ENCODE results near the gene PAFAH2.

PAFAH2 gene

GRCh38 chr1:26025517-26025916 is 27.7 kb upstream of the PAFAH2 start:
- Mint-ChIP-seq H3K27ac (no peak overlapping the region), H3K9me3 (no peaks in the 10 kb centered on the region), H3K27me3 (peaks cover 49% of the 10 kb centered on the region), H3K36me3 (no peaks in the 10 kb centered on the region), H3K4me1 (no peaks in the 10 kb centered on the region), H3K4me3 (no peak overlapping the region)
- CTCF ChIA-PET = no interaction called here
- no peak for DNase-seq

DNA sequence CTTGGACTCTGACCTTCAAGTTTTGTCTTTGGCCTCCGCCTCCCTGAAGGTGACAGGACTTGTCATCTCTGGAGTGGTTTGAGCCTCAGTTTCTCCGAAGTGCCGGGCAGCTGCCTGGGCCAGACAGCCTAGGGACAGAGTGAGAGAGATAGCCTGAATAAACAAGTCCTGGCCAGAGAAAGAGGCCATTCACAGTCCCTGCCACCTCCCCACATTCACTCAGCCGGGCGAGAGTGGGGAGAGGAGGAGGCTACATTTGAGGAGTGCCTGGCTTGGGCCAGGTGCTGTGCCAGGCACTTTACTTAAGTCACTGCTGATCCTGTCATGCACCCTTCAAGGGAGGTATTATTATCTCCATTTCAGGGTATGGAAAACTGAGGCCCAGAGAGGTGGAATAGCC is 27.2 kb upstream of the PAFAH2 start:
- no peak overlapping the region for H3K27ac Mint-ChIP-seq
- peaks cover 2% of the 10 kb centered on the region for H3K4me1 Mint-ChIP-seq
- H3K27me3 Mint-ChIP-seq = peaks cover 49% of the 10 kb centered on the region
- DNase-seq = no peak
- H3K9me3 Mint-ChIP-seq = no peaks in the 10 kb centered on the region
- H3K36me3 Mint-ChIP-seq = no peaks in the 10 kb centered on the region
- H3K4me3 Mint-ChIP-seq = no peak overlapping the region
- CTCF ChIA-PET = no interaction called here

GRCh38 chr1:26023826-26024225 is 26.0 kb upstream of the PAFAH2 start:
- H3K4me1 Mint-ChIP-seq = peaks cover 10% of the 10 kb centered on the region
- CTCF ChIA-PET = interaction anchor here (0.9 to 1.1 kb wide), 2 partner anchors 12 to 522 kb away, joined by 3 to 4 read pairs; no protein-coding TSS in a partner anchor

DNA sequence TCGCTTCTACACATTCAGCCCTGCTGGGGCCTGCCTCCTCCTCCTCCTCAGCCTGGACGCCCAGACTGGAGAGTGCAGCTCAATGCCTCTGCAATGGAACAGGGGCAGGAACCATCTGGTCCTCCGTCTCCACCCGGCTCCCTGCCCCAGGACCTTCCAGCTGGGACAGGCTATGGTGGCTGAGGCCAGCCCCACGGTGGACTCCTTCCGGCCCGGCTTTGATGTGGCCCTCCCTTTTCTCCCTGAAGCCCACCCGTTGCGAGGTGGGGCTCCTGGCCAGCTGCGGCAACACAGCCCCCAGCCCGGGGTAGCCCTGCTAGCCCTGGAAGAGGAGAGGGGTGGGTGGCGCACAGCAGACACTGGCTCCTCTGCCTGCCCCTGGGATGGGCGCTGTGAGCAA is 25.1 kb upstream of the PAFAH2 start:
- CTCF ChIA-PET = no interaction called here
- no peak for DNase-seq
- H3K9me3 Mint-ChIP-seq = no peaks in the 10 kb centered on the region
- H3K4me1 Mint-ChIP-seq = peaks cover 10% of the 10 kb centered on the region
- no peak overlapping the region for H3K4me3 Mint-ChIP-seq
- H3K36me3 Mint-ChIP-seq = no peaks in the 10 kb centered on the region
- H3K27me3 Mint-ChIP-seq = peaks cover 50% of the 10 kb centered on the region
- H3K27ac Mint-ChIP-seq = no peak overlapping the region

More at GRCh38 chr1:26023826-26024225, 26.0 kb upstream of the PAFAH2 start:
- Mint-ChIP-seq H3K36me3 (no peaks in the 10 kb centered on the region), H3K27ac (no peak overlapping the region), H3K27me3 (peaks cover 47% of the 10 kb centered on the region), H3K4me3 (no peak overlapping the region), H3K9me3 (no peaks in the 10 kb centered on the region)
- no peak for DNase-seq

GRCh38 chr1:26022404-26022779 is 24.5 kb upstream of the PAFAH2 start:
- Mint-ChIP-seq H3K4me3 (no peak overlapping the region), H3K9me3 (no peaks in the 10 kb centered on the region), H3K27me3 (peaks cover 48% of the 10 kb centered on the region), H3K27ac (no peak overlapping the region), H3K4me1 (peaks cover 10% of the 10 kb centered on the region), H3K36me3 (no peaks in the 10 kb centered on the region)
- CTCF ChIA-PET = no interaction called here
- no peak for DNase-seq

DNA sequence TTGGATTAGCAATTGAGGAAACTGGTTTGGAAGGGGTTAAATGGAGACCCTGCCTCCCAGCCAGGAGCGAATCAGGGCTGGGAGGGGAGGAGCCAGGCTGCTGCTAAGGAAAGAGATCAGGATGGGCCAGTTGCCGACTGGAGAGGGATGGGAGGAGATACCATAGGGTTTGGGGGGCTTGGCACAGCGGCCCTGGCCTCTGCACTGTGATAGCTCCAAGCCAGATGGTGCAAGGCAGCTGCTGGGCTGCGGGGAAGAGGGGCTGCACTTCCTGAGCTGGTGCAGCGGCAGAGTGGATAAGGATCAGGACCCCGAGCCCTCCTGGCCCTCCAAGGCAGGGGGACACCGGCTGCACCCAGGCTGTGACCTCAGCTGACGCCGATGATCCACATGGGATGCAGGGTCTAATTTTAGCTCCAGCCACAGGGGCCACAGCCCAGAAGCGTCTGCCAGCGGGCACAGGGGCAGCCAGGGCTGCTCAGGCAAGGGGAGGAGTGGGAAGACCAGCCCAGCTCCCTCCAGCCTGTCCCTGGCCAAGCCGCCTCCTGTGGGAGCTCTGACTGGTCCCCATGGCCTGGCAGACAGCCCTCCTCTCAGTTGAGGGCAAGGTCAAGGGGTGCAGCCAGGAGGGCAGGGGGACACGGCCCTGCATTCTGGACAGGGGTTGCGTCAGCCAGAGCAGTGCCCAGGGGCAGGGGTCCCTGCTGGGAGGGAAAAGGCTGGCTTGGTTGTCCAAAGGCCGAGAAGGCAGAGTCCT is 24.0 kb upstream of the PAFAH2 start, which contains the start of gene EXTL1:
EXTL1 (plus strand) TSS at position 129 of the 757 bp plus-strand sequence. CDS start 872 bp downstream, outside the sequence.
- Mint-ChIP-seq H3K4me1 (peaks cover 10% of the 10 kb centered on the region), H3K27ac (no peak within 1 kb of the TSS), H3K36me3 (no peaks in the 10 kb centered on the region), H3K4me3 (no peak within 1 kb of the TSS), H3K9me3 (no peaks in the 10 kb centered on the region), H3K27me3 (peaks cover 53% of the 10 kb centered on the region)
- no peak for DNase-seq
- CTCF ChIA-PET = interaction anchor here (1.0 kb wide), 1 partner anchor 17 kb away, joined by 3 read pairs; no protein-coding TSS in a partner anchor

GRCh38 chr1:26020941-26021646 is 23.2 kb upstream of the PAFAH2 start:
- no peak overlapping the region for H3K27ac Mint-ChIP-seq
- CTCF ChIA-PET = interaction anchor here (1.0 kb wide), 1 partner anchor 18 kb away, joined by 3 read pairs; no protein-coding TSS in a partner anchor

DNA sequence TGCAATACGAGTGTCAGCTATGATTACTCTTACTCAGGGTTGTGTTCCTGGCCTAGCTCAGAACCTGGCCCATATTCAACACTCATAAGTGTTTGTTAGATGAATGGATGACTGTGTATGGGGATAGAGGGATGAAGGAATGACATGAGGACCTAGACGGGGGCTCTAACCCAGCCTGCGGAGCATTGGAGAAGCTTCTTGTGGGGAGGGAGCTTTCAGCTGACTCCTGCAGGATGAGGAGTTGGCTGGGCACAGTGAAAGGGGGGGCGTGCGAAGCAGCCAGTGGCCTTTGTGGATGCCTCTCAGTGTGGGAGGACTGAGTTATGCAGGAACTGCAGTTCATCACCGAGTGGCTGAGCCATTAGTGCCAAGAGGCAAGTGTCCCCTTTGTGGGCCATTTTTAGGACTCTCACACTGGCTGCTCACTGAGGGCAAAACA is 22.5 kb upstream of the PAFAH2 start:
- H3K27me3 Mint-ChIP-seq = peaks cover 53% of the 10 kb centered on the region
- no peaks in the 10 kb centered on the region for H3K9me3 Mint-ChIP-seq
- no peak for DNase-seq
- peaks cover 10% of the 10 kb centered on the region for H3K4me1 Mint-ChIP-seq
- CTCF ChIA-PET = interaction anchor here (0.9 to 1.2 kb wide), 4 partner anchors 10 to 397 kb away, joined by 3 to 4 read pairs (median 3); no protein-coding TSS in a partner anchor
- no peak overlapping the region for H3K27ac Mint-ChIP-seq
- H3K4me3 Mint-ChIP-seq = no peak overlapping the region
- no peaks in the 10 kb centered on the region for H3K36me3 Mint-ChIP-seq

More at GRCh38 chr1:26020941-26021646, 23.2 kb upstream of the PAFAH2 start:
- no peak for DNase-seq
- Mint-ChIP-seq H3K27me3 (peaks cover 53% of the 10 kb centered on the region), H3K9me3 (no peaks in the 10 kb centered on the region), H3K36me3 (no peaks in the 10 kb centered on the region), H3K4me1 (peaks cover 10% of the 10 kb centered on the region), H3K4me3 (no peak overlapping the region)

- Mint-ChIP-seq H3K4me1 (peaks cover 10% of the 10 kb centered on the region), H3K27me3 (peaks cover 50% of the 10 kb centered on the region), H3K4me3 (no peak overlapping the region), H3K9me3 (no peaks in the 10 kb centered on the region), H3K36me3 (no peaks in the 10 kb centered on the region), H3K27ac (no peak overlapping the region)
- CTCF ChIA-PET = interaction anchor here (0.9 to 1.2 kb wide), 4 partner anchors 10 to 398 kb away, joined by 3 to 4 read pairs (median 3); no protein-coding TSS in a partner anchor
- no peak for DNase-seq
Observed at GRCh38 chr1:26019641-26020315, 21.9 kb upstream of the PAFAH2 start.

GRCh38 chr1:26017606-26018005 is 19.7 kb upstream of the PAFAH2 start:
- Mint-ChIP-seq H3K9me3 (no peaks in the 10 kb centered on the region), H3K27me3 (peaks cover 47% of the 10 kb centered on the region), H3K36me3 (no peaks in the 10 kb centered on the region), H3K4me1 (peaks cover 10% of the 10 kb centered on the region), H3K27ac (no peak overlapping the region), H3K4me3 (no peak overlapping the region)
- no peak for DNase-seq
- CTCF ChIA-PET = no interaction called here

GRCh38 chr1:26016953-26017545 is 19.2 kb upstream of the PAFAH2 start:
- no peaks in the 10 kb centered on the region for H3K36me3 Mint-ChIP-seq
- no peaks in the 10 kb centered on the region for H3K9me3 Mint-ChIP-seq
- CTCF ChIA-PET = no interaction called here
- H3K4me3 Mint-ChIP-seq = no peak overlapping the region
- peaks cover 46% of the 10 kb centered on the region for H3K27me3 Mint-ChIP-seq
- no peak overlapping the region for H3K27ac Mint-ChIP-seq
- H3K4me1 Mint-ChIP-seq = peaks cover 10% of the 10 kb centered on the region
- DNase-seq = no peak

GRCh38 chr1:26016258-26016952 is 18.5 kb upstream of the PAFAH2 start:
- peaks cover 44% of the 10 kb centered on the region for H3K27me3 Mint-ChIP-seq
- H3K4me1 Mint-ChIP-seq = peaks cover 10% of the 10 kb centered on the region
- H3K36me3 Mint-ChIP-seq = no peaks in the 10 kb centered on the region
- no peaks in the 10 kb centered on the region for H3K9me3 Mint-ChIP-seq
- no peak overlapping the region for H3K27ac Mint-ChIP-seq
- H3K4me3 Mint-ChIP-seq = no peak overlapping the region
- no peak for DNase-seq
- CTCF ChIA-PET = no interaction called here

- CTCF ChIA-PET = no interaction called here
- Mint-ChIP-seq H3K27me3 (peaks cover 41% of the 10 kb centered on the region), H3K9me3 (no peaks in the 10 kb centered on the region), H3K4me3 (no peak overlapping the region), H3K4me1 (peaks cover 10% of the 10 kb centered on the region), H3K27ac (no peak overlapping the region), H3K36me3 (no peaks in the 10 kb centered on the region)
- no peak for DNase-seq
Observed at GRCh38 chr1:26015358-26015757, 17.5 kb upstream of the PAFAH2 start.
